Left kidney (tissue), 2 donors: Measurements from ENCODE around the gene CNR2. TPM values are rescaled to one million over a fixed set of nuclear protein-coding genes. Genes with fewer than 3 reads are reported as not detected.
"Not testable (repeated sequence)": the region's sequence is repeated elsewhere in the genome, so short reads cannot be mapped to it uniquely, and the experiment has no call there.

Experiments used
- DNase-seq: peaks from one replicate; pipeline ENCODE4 v3.0.0-alpha.2; 2013
- polyA plus RNA-seq: library from polyadenylated mRNA; unstranded; fragments of 120-200 nt; gene quantifications from one replicate; pipeline ENCODE4 v1.2.1, GENCODE V29; 2013; ENCODE audit not compliant: insufficient read length

Gene CNR2
- polyA plus RNA-seq, 1 donor: 0.08 TPM

DNA sequence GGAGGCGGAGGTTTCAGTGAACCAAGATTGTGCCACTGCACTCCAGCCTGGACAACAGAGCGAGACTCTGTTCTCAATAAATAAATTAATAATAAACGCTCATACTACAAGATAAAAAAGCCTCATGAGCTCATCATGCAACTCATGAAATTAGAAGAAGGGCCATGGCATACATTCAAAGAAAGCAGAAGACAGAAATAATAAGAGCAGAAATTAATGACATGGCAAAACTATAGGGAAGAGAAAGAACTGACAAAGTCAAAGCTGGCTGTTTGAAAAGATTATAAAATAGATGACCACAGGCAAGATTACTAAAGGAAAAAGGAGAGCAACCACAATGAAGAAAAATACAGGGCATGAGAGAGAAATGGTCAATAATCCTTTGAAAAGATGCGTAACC lies 30.4 kb downstream of the CNR2 start:
- no peak for DNase-seq

DNA sequence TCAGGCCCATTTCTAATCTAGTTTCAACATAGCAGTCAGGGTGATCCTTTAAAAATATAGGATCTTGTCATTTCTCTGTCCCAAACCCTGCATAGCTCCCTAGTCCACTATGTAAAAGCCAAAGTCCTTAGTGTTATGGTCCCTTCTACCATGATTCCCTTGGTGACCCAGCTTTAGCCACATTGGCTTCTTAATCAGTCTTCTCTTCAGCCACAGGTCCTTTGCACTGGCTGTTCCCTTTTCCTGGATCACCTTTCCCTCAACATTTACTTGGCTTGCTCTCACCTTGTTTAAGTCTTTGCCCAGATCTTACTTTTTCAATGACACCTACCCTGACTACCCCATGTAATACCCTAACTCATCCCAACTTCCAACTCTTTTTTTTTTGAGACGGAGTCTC lies 33.4 kb downstream of the CNR2 start:
- no peak for DNase-seq

GRCh38 chr1:23878668-23879067 lies 34.5 kb downstream of the CNR2 start:
- DNase-seq: no peak

DNA sequence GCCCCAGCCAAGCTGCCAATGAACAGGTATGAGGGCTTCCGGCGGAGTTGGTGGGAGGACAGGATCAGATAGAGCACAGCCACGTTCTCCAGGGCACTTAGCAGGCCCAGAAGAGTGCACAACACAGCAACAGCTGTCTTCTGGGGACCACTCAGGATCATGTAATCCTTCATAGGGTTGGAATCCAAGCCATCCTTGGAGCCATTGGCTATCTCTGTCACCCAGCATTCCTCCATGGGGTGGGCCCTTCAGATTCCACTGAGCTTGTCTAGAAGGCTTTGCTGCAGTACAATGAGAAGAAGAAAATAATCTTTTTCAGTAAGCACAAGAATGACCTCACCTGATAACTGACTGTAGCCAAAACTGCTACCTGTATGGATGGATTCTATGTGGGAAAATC lies 37.8 kb downstream of the CNR2 start:
- DNase-seq: no peak

DNA sequence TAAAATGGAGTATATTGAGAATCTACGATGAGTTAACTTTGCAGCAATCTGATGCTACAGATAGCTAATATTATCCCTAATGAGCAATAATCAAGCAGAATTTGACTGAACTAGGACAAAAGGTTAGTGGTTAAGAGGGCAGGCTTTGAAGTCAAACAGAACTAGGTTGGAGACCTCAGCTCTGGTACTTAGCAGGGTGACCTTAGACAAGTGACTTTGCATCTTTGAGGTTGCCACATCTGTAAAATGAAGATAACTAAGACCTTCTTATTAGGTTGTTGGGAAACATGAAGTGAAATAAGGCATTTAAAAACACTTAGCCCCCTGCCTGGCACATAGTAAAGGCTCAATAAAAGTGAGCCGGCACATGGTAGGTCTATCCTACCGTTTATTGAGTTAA lies 40.7 kb downstream of the CNR2 start:
- DNase-seq: no peak

GRCh38 chr1:23869051-23869450 lies 44.1 kb downstream of the CNR2 start:
- no peak for DNase-seq

- DNase-seq: no peak
Observed at GRCh38 chr1:23868557-23869016, 44.6 kb downstream of the CNR2 start.

DNA sequence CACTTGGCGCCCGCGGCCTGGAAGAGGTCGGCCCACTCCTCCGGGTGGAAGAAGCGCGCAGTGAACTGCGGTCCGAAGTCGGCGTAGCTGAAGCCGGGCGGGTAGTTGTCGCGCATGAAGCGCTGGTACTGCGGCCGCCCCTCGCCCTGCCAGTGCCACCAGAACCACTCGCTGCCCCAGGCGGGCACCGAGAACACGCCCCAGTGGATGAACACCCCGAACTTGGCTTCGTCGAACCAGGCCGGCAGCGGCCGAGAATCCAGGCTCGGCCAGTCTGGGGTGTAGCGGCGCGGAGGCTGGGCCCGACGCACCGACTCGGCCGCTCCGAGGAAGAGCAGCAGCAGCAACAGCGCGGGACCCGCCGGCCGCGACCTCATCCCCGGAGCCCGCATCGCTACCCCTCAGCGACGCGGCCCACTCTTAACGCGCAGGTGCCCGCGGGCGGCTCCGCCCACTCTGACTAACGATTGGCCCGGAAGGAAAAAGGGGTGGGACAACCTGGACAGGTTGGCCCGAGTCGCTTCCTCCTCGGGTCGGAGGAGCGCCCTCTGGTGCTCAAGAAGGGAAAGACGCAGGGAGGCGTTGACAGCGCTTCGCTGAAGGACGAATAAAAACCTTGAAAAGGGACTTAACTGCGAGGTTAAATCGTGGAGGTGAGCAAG lies 45.1 kb downstream of the CNR2 start, which contains the start of gene FUCA1:
TSS of gene FUCA1 (minus strand) at position 396 of the 662 bp plus-strand sequence. CDS start at position 392, 4 bp downstream.
- DNase-seq: peak; percentile 93

- DNase-seq: no peak
Observed at GRCh38 chr1:23867542-23867894, 45.6 kb downstream of the CNR2 start.

DNA sequence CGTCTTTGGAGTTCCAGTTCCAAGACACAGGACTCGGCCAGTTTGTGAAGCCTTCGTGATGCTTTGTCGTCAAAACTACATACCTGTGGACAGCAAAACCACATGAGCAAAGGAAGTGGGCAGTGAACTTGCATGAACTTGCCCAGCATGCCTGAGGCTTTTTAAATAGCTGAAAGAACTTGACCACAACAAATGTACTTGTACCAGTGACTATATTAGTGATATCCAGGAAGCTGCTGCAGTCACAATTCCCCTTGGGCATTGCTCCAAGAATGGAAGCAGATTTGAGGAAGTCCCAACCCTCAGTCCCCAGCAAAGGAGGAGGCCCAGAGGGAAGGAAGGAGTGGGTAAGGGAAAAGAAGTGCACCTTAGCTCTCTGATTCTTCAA lies 47.6 kb downstream of the CNR2 start:
- DNase-seq: no peak

- DNase-seq: no peak
Observed at GRCh38 chr1:23864801-23865542, 48.2 kb downstream of the CNR2 start.

GRCh38 chr1:23862640-23863039 lies 50.5 kb downstream of the CNR2 start:
- DNase-seq: no peak

GRCh38 chr1:23854568-23854967 lies 58.6 kb downstream of the CNR2 start:
- no peak for DNase-seq

GRCh38 chr1:23853124-23853523 lies 60.0 kb downstream of the CNR2 start:
- DNase-seq: not testable (repeated sequence)

DNA sequence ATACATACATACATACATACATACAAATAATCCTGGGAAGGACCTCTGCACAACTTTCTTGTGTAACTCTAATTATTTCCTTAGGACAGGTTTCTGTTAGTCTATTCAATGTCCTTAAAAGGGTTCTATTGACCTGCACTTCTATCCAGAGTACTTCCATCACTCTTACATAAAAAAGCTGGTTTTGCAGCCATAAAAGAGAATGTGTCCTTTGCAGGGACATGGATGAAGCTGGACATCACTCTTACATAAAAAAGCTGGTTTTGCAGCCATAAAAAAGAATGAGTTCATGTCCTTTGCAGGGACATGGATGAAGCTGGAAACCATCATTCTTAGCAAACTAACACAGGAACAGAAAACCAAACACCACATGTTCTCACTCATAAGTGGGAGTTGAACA lies 61.8 kb downstream of the CNR2 start:
- DNase-seq: peak; percentile 25

GRCh38 chr1:23848673-23849616 lies 64.2 kb downstream of the CNR2 start:
- no peak for DNase-seq

DNA sequence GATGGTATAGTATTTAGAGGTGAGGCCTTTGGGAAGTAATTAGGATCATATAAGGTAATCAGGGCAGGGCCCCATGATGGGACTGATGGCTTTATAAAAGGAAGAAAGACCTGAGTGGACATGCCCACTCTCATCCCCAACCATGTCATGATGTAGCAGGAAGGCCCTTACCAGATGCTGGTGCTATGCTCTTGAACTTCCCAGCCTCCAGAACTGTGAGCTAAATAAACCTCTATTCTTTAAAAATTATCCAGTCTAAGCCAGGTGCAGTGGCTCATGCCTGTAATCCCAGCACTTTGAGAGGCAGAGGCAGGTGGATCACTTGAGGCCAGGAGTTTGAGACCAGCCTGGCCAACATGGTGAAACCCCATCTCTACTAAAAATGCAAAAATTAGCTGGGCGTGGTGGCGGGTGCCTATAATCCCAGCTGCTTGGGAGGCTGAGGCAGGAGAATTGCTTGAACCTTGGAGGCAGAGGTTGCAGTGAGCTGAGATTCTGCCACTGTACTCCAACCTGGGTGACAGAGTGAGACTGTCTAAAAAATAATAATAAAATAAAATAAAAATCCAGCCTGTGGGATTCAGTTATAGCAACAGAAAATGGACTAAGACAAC lies 65.6 kb downstream of the CNR2 start:
- DNase-seq: not testable (repeated sequence)

DNA sequence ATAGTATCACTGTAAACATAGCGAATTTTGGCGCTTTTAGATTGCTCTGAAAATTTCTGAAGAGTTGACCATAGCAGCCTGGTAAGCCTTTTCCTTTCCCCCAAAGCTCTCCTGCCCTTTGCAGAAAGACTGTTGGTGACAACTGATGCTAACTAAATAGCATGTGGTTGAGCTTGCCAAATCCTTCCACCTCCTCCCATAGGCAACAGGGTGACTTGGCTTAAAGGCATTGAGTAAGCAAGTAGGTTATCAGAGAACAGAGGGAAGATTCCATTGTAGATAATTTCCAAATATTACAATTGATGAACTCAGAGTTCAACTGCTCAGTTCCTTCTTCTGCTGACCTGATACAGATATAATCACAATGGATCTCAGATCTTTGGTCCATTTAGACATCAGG lies 68.0 kb downstream of the CNR2 start:
- DNase-seq: no peak

GRCh38 chr1:23843644-23844043 lies 69.5 kb downstream of the CNR2 start:
- no peak for DNase-seq

DNA sequence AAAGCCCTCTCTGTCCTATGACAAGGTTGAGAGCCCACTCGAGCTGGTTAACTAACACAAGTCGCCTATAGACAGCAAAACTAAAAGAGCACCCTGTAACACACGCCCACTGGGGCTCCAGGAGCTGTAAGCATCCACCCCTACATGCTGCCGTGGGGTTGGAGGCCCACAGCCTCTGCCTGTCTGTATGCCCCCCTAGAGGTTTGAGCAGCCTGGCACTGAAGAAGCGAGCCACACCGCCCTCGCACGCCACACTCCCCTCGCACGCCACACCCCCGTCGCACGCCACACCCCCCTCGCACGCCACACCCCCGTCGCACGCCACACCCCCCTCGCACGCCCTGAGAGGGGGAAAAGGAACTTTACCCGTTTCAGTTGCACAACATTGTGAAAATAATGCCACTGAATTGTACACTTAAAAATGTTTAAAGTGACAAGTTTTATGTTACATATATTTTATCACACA lies 74.7 kb downstream of the CNR2 start:
- peak; percentile 33 for DNase-seq

DNA sequence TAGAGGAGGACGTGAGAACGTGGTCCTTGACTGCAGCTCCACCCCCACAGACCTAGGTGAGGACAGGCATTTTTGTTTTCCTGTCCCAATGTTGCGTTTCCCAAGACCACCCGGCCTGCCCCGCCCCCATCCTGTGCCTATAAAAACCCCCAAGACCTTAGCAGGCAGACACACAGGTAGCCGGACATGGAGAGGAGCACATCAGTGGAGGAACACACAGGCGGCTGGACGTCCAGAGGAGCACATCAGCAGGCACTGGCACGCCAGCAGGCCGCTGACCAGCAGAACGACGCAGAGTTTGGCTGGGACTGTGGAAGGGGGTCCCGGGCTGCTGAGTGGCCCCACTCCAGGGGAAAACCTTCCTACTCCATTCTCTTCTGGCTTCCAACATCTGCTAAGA lies 75.3 kb downstream of the CNR2 start:
- DNase-seq: no peak

- no peak for DNase-seq
Observed at GRCh38 chr1:23836037-23836436, 77.1 kb downstream of the CNR2 start.
